Stimulated activated CD8-positive, alpha-beta memory T cell treated with anti-CD3 and anti-CD28 coated beads, Interleukin-4, amount 100 ng/mL, for 4 hours (primary cell): ENCODE results near the gene NRXN3.

ENCODE experiments used
- DNase-seq, 2 donors: peaks; one replicate each; pipeline ENCODE4 v3.0.0-alpha.2; 2020; ENCODE audit warnings: low read depth in 2 of 2, low spot score in 1 of 2

NRXN3 gene

GRCh38 chr14:79831195-79831892 is 1661.2 kb downstream of the NRXN3 start:
- DNase-seq = no peak

DNA sequence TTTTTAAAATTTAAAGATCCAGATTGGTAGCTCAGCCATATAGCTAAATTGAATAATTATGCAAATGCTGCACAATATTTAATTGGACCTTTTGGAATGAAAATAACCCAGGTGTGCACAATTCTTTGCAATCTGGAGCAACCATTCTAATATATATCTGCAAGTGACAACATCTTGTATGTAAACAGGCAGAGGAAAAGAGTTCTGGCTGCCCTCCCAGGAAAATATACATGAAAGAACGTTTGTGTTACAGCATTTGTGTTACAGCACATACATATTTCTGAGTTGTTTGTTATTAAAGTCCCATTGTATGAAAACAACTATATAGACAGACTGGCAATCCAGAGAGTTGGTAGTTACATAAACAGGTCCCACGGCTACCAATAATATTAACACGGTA is 1663.6 kb downstream of the NRXN3 start:
- DNase-seq = no peak

DNA sequence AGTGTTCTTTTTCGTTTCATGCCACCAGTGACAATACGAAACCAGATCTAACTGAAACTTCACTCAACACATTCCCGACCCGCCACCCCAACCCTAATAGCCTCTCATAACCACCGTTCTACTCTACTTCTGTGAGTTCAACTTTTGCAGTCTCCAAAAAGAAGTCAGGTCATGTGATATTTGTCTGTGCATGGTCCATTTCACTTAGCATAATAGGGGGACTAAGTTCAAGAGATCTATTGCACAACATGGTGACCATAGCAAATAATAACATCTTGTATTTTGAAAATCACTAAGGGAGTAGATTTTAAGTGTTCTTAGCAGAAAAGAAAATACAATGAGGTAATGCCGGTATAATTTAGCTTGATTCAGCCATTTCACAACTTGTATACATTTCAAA is 1664.7 kb downstream of the NRXN3 start:
- DNase-seq = no peak

DNA sequence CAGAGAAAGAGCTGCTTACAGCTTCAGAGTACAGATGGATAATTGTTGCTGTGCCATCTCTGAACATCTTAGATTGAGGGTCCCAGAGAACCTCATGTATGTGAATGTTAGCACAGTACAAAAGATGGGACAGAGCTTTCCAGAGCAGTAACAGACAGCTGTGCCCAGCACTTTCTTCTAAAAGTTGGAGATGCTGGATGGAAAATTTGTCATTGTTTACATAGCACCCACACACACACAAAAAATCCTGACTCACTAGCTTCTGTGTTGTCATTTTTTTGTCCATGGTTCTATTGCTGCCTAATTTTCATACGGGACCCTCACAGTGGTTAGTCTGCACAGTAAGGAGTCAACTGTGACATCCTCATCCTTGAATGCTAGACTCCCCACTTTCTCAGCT is 1666.4 kb downstream of the NRXN3 start:
- DNase-seq = no peak

DNA sequence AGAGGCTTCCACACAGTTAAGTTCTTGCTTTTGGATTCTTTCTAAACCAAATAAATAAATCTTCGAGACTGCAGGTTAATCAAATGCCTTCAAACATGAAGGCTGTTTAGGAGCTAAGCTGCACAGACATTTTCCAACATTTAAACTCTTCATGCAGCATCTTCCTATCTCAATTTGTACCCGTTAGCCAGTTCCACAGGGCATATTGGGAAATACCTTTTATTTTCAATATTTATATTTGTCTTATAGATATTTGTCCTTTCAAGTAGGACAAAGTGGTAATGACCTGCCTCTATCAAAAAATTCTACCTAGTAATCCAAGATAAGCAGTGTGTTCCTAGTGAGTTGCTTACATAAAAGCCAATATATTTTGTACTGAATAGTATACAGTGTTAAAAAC is 1667.5 kb downstream of the NRXN3 start:
- DNase-seq = no peak

DNA sequence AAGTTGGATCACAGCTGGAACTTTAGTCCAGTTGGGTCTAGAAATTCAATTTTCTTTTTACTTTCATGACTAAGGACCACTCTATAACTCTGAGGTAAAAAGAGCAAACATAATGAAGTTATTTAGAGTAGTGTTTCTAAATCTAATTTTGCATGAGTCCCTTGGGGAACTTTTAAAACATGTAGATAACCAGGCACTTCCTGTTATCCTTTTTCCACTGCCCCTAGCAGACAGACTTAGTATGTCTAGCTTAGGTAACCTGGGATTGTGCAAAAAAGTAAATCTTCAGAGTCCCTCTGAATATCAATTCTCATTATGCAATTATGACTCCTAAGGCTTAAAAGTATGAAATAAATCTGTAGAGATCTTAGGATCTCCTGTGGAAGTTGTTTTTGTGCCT is 1669.9 kb downstream of the NRXN3 start:
- no peak for DNase-seq

DNA sequence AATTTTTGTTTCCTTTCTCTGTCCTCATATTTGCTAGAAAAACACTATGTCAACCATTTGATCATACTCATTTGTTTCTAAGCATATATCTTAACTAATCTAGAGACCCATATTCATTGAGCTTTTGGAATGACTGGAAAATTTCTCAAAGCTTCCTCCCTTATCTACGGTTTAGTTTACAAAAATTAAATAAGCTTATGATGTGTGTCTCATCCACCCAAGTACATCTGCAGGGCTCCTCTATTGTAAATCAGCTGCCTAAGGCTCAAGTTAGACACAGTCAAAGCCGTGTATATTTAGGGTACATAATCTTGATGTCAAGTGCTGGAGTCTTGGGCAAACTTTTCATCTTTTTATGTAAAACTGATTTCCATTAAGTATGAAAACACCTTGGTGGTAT is 1670.7 kb downstream of the NRXN3 start:
- no peak for DNase-seq

DNA sequence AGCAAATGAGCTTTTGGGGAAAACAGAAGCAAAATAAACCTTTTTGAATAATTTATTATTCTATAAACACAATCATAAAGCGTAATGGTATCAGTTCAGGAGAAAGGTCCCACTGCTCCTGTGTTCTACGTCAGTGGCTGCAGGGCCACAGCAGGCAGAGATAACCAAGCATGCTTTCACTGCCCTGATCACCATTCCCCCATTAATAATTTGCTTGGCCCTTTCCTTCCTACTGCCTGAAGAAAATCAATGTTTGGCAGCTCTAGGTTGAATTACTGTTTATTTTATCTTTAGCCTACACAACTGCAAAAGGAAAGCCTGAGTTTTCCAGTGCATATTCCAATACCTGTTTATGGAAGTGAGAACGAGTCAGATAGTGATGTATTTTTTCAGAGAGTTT is 1671.3 kb downstream of the NRXN3 start:
- DNase-seq = no peak

DNA sequence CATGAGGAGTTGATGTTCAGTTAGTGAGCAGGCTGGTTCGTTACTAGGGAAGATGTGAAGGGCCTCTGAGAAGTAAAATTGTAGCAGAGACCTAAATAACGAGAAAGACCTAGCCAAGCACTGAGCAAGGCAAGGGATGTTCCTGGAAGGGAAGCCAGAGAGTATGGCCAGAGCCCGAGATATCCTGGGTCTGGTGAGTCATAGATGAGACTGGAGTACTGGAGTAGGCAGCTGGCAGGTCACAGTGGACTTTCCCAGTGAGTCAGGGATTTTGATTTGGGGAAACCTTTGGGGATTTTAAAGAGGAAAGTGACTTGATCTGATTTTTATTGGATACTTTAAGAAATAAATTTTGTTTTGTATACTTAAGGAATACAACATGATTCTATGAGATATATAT is 1672.1 kb downstream of the NRXN3 start:
- no peak for DNase-seq

- DNase-seq = no peak
Observed at GRCh38 chr14:79852950-79853744, 1683.0 kb downstream of the NRXN3 start.

DNA sequence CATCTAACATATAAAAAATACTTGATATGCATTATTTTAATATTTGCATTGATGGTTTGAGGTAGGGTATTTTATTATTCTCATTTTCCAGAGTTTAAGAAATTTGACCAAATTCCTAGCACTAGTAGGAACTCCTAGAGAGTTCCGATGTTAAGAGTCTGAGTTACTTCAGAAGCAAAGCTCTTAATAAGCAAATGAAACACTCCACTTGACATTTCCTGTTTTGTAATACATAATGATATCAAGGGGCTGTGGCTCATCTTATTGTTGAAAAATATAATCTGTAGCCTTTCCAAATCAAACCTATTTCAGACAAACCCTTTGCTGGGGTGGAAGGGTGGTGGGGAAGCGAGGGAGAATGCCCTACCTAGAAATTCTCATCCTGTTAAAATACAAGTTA is 1685.6 kb downstream of the NRXN3 start:
- DNase-seq = no peak

DNA sequence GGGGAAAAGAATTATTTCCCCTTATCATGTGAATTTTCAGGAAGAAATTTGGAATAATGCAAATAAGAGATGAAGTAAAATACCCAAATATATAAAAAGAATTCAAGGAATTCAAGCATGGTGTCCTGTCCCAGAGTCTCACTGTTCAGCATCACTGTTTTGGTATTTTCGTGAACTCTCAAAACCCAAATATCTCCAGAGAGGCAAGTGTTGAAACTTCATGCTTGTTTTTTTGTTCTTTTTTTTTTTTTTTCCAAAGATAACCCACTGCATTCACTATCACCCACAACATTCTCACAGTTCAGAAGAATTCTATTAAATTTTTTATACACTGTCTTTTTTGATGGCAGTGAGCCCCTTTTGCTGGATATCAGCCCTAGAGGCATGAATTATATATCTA is 1686.2 kb downstream of the NRXN3 start:
- no peak for DNase-seq

- DNase-seq = no peak
Observed at GRCh38 chr14:79861111-79861510, 1690.9 kb downstream of the NRXN3 start.

GRCh38 chr14:79862045-79862444 is 1691.9 kb downstream of the NRXN3 start:
- no peak for DNase-seq

GRCh38 chr14:79871136-79871535 is 1701.0 kb downstream of the NRXN3 start:
- no peak for DNase-seq

- DNase-seq = no peak
Observed at GRCh38 chr14:79878229-79878628, 1708.1 kb downstream of the NRXN3 start.

GRCh38 chr14:79878785-79879184 is 1708.6 kb downstream of the NRXN3 start:
- DNase-seq = no peak

DNA sequence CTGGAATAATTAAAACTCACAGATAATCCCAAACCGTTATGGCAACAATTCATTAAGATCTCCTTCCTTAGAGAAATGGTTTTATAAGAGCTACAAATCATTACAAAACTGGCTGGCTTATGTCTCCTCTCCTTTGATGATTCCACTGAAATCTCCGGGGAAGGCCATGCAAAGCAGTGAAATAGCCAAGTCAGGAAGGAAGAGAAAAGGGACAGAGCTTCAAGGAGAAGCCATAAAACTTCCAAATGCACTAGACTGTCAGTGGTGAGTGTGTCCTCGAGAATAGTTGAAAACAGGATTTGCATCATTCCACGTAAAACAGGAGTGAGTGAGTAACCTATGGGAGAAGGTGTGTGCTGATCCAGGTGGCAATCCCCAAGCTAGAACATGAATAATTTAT is 1711.1 kb downstream of the NRXN3 start:
- no peak for DNase-seq

DNA sequence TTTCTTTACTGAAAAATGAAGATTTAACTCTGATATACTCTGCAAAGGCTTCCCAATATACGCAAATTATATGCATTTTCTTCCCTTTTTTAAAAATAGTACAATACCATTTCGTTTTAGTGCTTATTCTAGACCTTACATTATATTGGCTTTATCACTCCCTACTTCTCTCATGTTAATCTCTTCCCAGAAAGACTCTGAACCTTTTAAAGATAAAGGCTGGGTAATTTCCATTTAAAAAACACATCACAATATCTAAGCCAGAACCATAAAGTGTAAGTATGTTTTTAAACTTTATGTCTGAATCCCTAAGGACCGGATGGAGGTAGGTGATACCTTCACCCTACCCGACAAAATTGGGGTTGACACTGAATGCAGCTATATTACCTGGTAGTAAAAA is 1720.4 kb downstream of the NRXN3 start:
- DNase-seq = no peak

GRCh38 chr14:79896009-79896408 is 1725.8 kb downstream of the NRXN3 start:
- no peak for DNase-seq

GRCh38 chr14:79899610-79900009 is 1729.4 kb downstream of the NRXN3 start:
- no peak for DNase-seq

- no peak for DNase-seq
Observed at GRCh38 chr14:79904497-79904896, 1734.3 kb downstream of the NRXN3 start.

DNA sequence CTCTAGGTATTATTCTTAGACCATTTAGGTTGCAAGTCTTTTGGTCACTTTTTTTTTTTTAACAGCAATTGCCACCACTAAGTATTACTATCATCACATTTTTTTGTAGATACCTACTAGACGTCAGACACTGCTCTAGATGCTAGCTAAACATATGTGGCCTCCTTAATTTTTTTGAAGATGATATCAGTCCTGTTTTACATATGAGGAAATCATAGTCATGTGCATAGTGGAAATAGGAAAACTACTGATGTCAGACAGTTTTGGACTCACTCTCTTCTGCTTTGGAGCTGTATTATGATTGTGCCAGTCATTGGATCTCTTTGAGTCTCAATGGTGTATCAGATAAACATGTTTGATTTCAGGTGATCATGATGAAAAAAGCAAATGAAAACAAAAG is 1736.8 kb downstream of the NRXN3 start:
- DNase-seq = no peak
